Endothelial cell of umbilical vein (primary cell): ENCODE data around the gene PXK. TPM values are rescaled to one million over a fixed set of nuclear protein-coding genes. Genes with fewer than 3 reads are reported as not detected.

Source experiments
- BruUV-seq: library from RNA; stranded (reverse); fragments of 400-500 nt; replicated peaks from 2 replicates; lab custom pipeline; 2021; lab: Mats Ljungman, UMichigan
- CTCF ChIA-PET: fragments of 300-600, 350-600 bp; sonication (Branson Sonifier 250); formaldehyde crosslinking; loops from one replicate; lab custom pipeline; 2021; ENCODE audit warnings: antibody characterized with exemption, inconsistent platforms; lab: Charles Lee
- POLR2A ChIA-PET: fragments of 300-600, 350-600 bp; sonication (Branson Sonifier 250); formaldehyde crosslinking; loops from one replicate; lab custom pipeline; 2021; ENCODE audit warnings: antibody characterized with exemption, inconsistent platforms; lab: Charles Lee
- DNase-seq: peaks from one replicate; pipeline ENCODE4 v3.0.0-alpha.2; 2011; ENCODE audit warnings: low read depth, low spot score
- FAIRE-seq: peaks from 2 replicates; lab custom pipeline; 2011; peaks lifted over from hg19 to GRCh38; lab: Jason Lieb, UNC
- H2AFZ ChIP-seq: 2 replicates; pipeline ENCODE4 v1.6.0; 2012; ENCODE audit warnings: low read depth, low read length, control low read depth, inconsistent platforms
- H3K27ac ChIP-seq: 2 replicates; pipeline ENCODE4 v1.5.1; 2011; ENCODE audit warnings: low read depth, mild to moderate bottlenecking, control low read depth, low read length, moderate library complexity; ENCODE audit not compliant: insufficient read depth
- H3K27me3 ChIP-seq, 2 experiments: 2 replicates each; pipeline versions ENCODE4 v1.6.0 to v1.6.1; 2011; ENCODE audit warnings: low read length in 2 of 2, mixed read lengths in 1 of 2; ENCODE audit not compliant: control insufficient read depth in 2 of 2, insufficient read depth in 2 of 2
- H3K36me3 ChIP-seq, 2 experiments: 2 replicates in 1 of 2; 3 replicates in 1 of 2; pipeline ENCODE4 v1.5.1; 2011; ENCODE audit warnings: low read length in 2 of 2, mild to moderate bottlenecking in 1 of 2, moderate library complexity in 1 of 2; ENCODE audit not compliant: control insufficient read depth in 2 of 2, insufficient read depth in 2 of 2; ENCODE audit errors: extremely low read depth in 1 of 2
- H3K4me1 ChIP-seq: 3 replicates; pipeline ENCODE4 v1.5.1; 2011; ENCODE audit warnings: mild to moderate bottlenecking, low read length; ENCODE audit not compliant: control insufficient read depth, insufficient read depth; ENCODE audit errors: extremely low read depth
- H3K4me2 ChIP-seq: 2 replicates; pipeline ENCODE4 v1.6.1; 2011; ENCODE audit warnings: low read length, control low read depth, mixed read lengths; ENCODE audit not compliant: insufficient read depth
- H3K4me3 ChIP-seq, 3 experiments: fragments of 200-600 bp in 1 of 3; sonication (generic), shearing (Covaris generic) in 1 of 3; replicated peaks in 1 of 3; 2 replicates each; pipeline ENCODE4 v1.5.1; 2011 to 2016; ENCODE audit warnings: control low read depth in 3 of 3, low read length in 3 of 3, mild to moderate bottlenecking in 2 of 3, inconsistent platforms in 1 of 3, low read depth in 1 of 3, moderate library complexity in 1 of 3; ENCODE audit not compliant: insufficient read depth in 1 of 3
- H3K79me2 ChIP-seq: 2 replicates; pipeline ENCODE4 v1.6.0; 2012; ENCODE audit warnings: low read length, inconsistent platforms; ENCODE audit not compliant: control insufficient read depth, insufficient read depth
- H3K9ac ChIP-seq: replicated peaks from 2 replicates; pipeline ENCODE3; 2011; ENCODE audit warnings: low read length, control low read depth; ENCODE audit not compliant: insufficient read depth; ENCODE audit errors: extremely low read depth
- H3K9me1 ChIP-seq: replicated peaks from 3 replicates; pipeline ENCODE4 v1.6.0; 2011; ENCODE audit warnings: mild to moderate bottlenecking, low read length; ENCODE audit not compliant: control insufficient read depth, insufficient read depth; ENCODE audit errors: extremely low read depth
- H3K9me3 ChIP-seq: replicated peaks from 2 replicates; pipeline ENCODE4 v1.5.1; 2012; ENCODE audit warnings: low read length, inconsistent platforms; ENCODE audit not compliant: control insufficient read depth, insufficient read depth
- H4K20me1 ChIP-seq: replicated peaks from 2 replicates; pipeline ENCODE3; 2011; ENCODE audit warnings: mild to moderate bottlenecking, low read length; ENCODE audit not compliant: control insufficient read depth, insufficient read depth; ENCODE audit errors: extremely low read depth
- CTCF ChIP-seq, 2 donors: IDR thresholded peaks; 1 replicate in 1 of 2; 2 replicates in 1 of 2; pipeline ENCODE4 v1.5.1; 2011; ENCODE audit warnings: low read length in 2 of 2, mild to moderate bottlenecking in 2 of 2, moderate library complexity in 2 of 2, control low read depth in 1 of 2, inconsistent platforms in 1 of 2, low read depth in 1 of 2; ENCODE audit not compliant: insufficient read depth in 1 of 2; ENCODE audit errors: extremely low read depth in 1 of 2
- EZH2 ChIP-seq: IDR thresholded peaks from 2 replicates; pipeline ENCODE4 v1.6.1; 2012; ENCODE audit warnings: borderline replicate concordance, low read depth, mild to moderate bottlenecking, moderate library complexity, low read length, inconsistent platforms; ENCODE audit not compliant: severe bottlenecking
- FOS ChIP-seq: IDR thresholded peaks from 2 replicates; pipeline ENCODE4 v1.6.1; 2011; ENCODE audit warnings: mild to moderate bottlenecking, low read length, moderate library complexity, borderline replicate concordance; ENCODE audit not compliant: insufficient read depth
- GATA2 ChIP-seq: IDR thresholded peaks from 2 replicates; pipeline ENCODE4 v1.7.0; 2011; ENCODE audit warnings: low read depth, mild to moderate bottlenecking, moderate library complexity, mixed read lengths, low read length; ENCODE audit not compliant: insufficient read length, insufficient read depth
- JUN ChIP-seq: IDR thresholded peaks from 2 replicates; pipeline ENCODE4 v1.6.1; 2011; ENCODE audit warnings: borderline replicate concordance, low read depth; ENCODE audit not compliant: insufficient read length, insufficient read depth
- MAX ChIP-seq: IDR thresholded peaks from 2 replicates; pipeline ENCODE4 v1.6.1; 2011; ENCODE audit not compliant: insufficient read depth, insufficient read length
- MYC ChIP-seq: IDR thresholded peaks from one replicate; pipeline ENCODE4 v1.6.1; 2011; ENCODE audit warnings: mild to moderate bottlenecking, low read depth, low read length
- POLR2A ChIP-seq: IDR thresholded peaks from 2 replicates; pipeline ENCODE4 v1.6.1; 2012; ENCODE audit warnings: low read depth, mild to moderate bottlenecking, control low read depth, low read length
- POLR2AphosphoS5 ChIP-seq: IDR thresholded peaks from 2 replicates; pipeline ENCODE4 v1.6.1; 2012; ENCODE audit warnings: low read depth, mild to moderate bottlenecking, control low read depth, low read length, moderate library complexity; ENCODE audit not compliant: insufficient read depth
- dilution Hi-C: fragments of 300-500 bp; cut with MboI; formaldehyde crosslinking; loops from one replicate; pipeline ENCODE4 v1.15.0; 2019; ENCODE audit warnings: low sequenced_read_pairs; ENCODE audit not compliant: extremely low pct_ligation_motif_present
- intact Hi-C: fragments of 100-400 bp; cut with micrococcal nuclease; formaldehyde crosslinking; loops from one replicate; pipeline ENCODE4 v1.10.0; 2022
- polyA plus RNA-seq, 4 experiments: library from polyadenylated mRNA; depleted of rRNA in 3 of 4; stranded (reverse) in 3 of 4; unstranded in 1 of 4; fragments of >200 nt; gene quantifications; 2 replicates each; pipeline versions ENCODE4 v1.2.1 to v1.2.3, GENCODE V29; 2011 to 2012; ENCODE audit warnings: missing spikeins in 1 of 4
- total RNA-seq: library from RNA; stranded (reverse); gene quantifications from 2 replicates; pipeline ENCODE4 v1.2.3, GENCODE V29; 2021

PXK gene
- total and polyA plus RNA-seq, 2 donors (not counting 3 experiments of a cell fraction or from before 2014, with no cell fraction given), result 11.3 to 14.6 TPM

GRCh38 chr3:58350627-58351013 lies 17.9 kb downstream of the PXK start:
- H3K4me1 ChIP-seq, result no peaks in the 10 kb centered on the region
- CTCF ChIA-PET, result interaction anchor here (0.8 to 2.0 kb wide), 8 partner anchors 8 to 163 kb away, joined by 3 to 8 read pairs (median 4); no protein-coding TSS in a partner anchor
- no TSS peak for BruUV-seq
- no peak for DNase-seq
- POLR2A ChIA-PET, result interaction anchor here (0.6 kb wide), 1 partner anchor 8 kb away, joined by 7 read pairs; no protein-coding TSS in a partner anchor
- H3K4me2 ChIP-seq, result no peak overlapping the region
- peak overlapping the region; percentile 3 for H3K9ac ChIP-seq
- no peak overlapping the region for H2AFZ ChIP-seq
- dilution Hi-C loops, result no loop called here
- intact Hi-C loops, result no loop called here
- H3K9me1 ChIP-seq, result no peaks in the 10 kb centered on the region
- TF ChIP-seq MYC, result no peak
- TF ChIP-seq POLR2AphosphoS5, result no peak
- TF ChIP-seq JUN, result no peak
- no peak for TF ChIP-seq POLR2A
- no peak for TF ChIP-seq MAX
- no peak for TF ChIP-seq CTCF (IDR thresholded peaks at IDR 0.05; ENCODE audit: extremely low read depth in 1 of 2, insufficient read depth in 1 of 2, low read depth in 1 of 2, low read length in 2 of 2)
- TF ChIP-seq FOS, result no peak
- no peak for TF ChIP-seq GATA2
- TF ChIP-seq EZH2, result no peak
- peaks cover 0 to 2% of the 10 kb centered on the region in 2 experiments for H3K36me3 ChIP-seq
- H4K20me1 ChIP-seq, result no peaks in the 10 kb centered on the region
- no peaks in the 10 kb centered on the region for H3K27me3 ChIP-seq
- H3K4me3 ChIP-seq, result no peak overlapping the region
- no peak for FAIRE-seq
- H3K9me3 ChIP-seq, result no peaks in the 10 kb centered on the region
- no peak overlapping the region for H3K27ac ChIP-seq
- H3K79me2 ChIP-seq, result no peaks in the 10 kb centered on the region
